Prostate gland (tissue), 2 donors: ENCODE measurements around the gene SCMH1. TPM values are rescaled to one million over a fixed set of nuclear protein-coding genes. Genes with fewer than 3 reads are reported as not detected.

Experiments used
- DNase-seq: peaks from one replicate; pipeline ENCODE4 v3.0.0-alpha.2; 2019; ENCODE audit warnings: low spot score
- H3K27ac ChIP-seq, 2 donors: fragments of 200-600 bp; sonication (generic); 2 replicates each; pipeline ENCODE4 v1.5.1; 2017 to 2019
- H3K27me3 ChIP-seq: fragments of 200-600 bp; sonication (generic); replicated peaks from 2 replicates; pipeline ENCODE4 v1.5.1; 2019; ENCODE audit not compliant: insufficient read depth
- H3K36me3 ChIP-seq, 2 donors: fragments of 200-600 bp; sonication (generic); 1 replicate in 1 of 2; 2 replicates in 1 of 2; pipeline versions ENCODE4 v1.5.1 to v1.8.1; 2017 to 2019
- H3K4me1 ChIP-seq: fragments of 200-600 bp; sonication (generic); replicated peaks from 2 replicates; pipeline ENCODE4 v1.5.1; 2019
- H3K4me3 ChIP-seq, 2 donors: fragments of 200-600 bp; sonication (generic); 2 replicates each; pipeline ENCODE4 v1.5.1; 2017 to 2019
- H3K9me3 ChIP-seq: fragments of 200-600 bp; sonication (generic); 2 replicates; pipeline ENCODE4 v1.5.1; 2017
- POLR2A ChIP-seq: fragments of 450-650 bp; IDR thresholded peaks from one replicate; pipeline ENCODE4 v1.6.1; 2016; ENCODE audit warnings: antibody characterized with exemption, mild to moderate bottlenecking
- POLR2AphosphoS5 ChIP-seq: sonication (generic); formaldehyde crosslinking; IDR thresholded peaks from one replicate; pipeline ENCODE4 v1.6.1; 2017; ENCODE audit warnings: antibody characterized with exemption
- WGBS: methylation state at CpG from one replicate; pipeline ENCODE4 v1.1.5; 2018; 5-methylcytosine and 5-hydroxymethylcytosine counted together
- intact Hi-C: fragments of 100-400 bp; cut with DNase I; formaldehyde crosslinking; loops from one replicate; pipeline ENCODE4 v1.14.2; 2022
- total RNA-seq, 2 donors: library from RNA; depleted of rRNA; stranded (reverse); fragments of >200 nt; gene quantifications; one replicate each; pipeline ENCODE4 v1.1.0, GENCODE V29; 2016
- TF ChIP-seq, protein P1 (sequence below), 4 experiments: fragments of 200-600 bp in 2 of 4; fragments of 450-650 bp in 2 of 4; sonication (generic) in 2 of 4; IDR thresholded peaks; 1 replicate in 3 of 4; 2 replicates in 1 of 4; pipeline ENCODE4 v1.5.1; 2016 to 2019; ENCODE audit warnings: antibody characterized with exemption in 4 of 4, mild to moderate bottlenecking in 2 of 4, moderate library complexity in 2 of 4

The SCMH1 gene
- total RNA-seq, 2 donors from 2014 or later, result 49.0 to 62.7 TPM

GRCh38 chr1:41073971-41074370, 168.1 kb downstream of the SCMH1 start:
- no peaks in the 10 kb centered on the region for H3K9me3 ChIP-seq
- no peaks in the 10 kb centered on the region for H3K27me3 ChIP-seq
- no peak overlapping the region for H3K27ac ChIP-seq
- intact Hi-C loops, result no loop called here
- DNase-seq, result no peak
- H3K36me3 ChIP-seq, result no peaks in the 10 kb centered on the region
- TF ChIP-seq, protein P1, sequence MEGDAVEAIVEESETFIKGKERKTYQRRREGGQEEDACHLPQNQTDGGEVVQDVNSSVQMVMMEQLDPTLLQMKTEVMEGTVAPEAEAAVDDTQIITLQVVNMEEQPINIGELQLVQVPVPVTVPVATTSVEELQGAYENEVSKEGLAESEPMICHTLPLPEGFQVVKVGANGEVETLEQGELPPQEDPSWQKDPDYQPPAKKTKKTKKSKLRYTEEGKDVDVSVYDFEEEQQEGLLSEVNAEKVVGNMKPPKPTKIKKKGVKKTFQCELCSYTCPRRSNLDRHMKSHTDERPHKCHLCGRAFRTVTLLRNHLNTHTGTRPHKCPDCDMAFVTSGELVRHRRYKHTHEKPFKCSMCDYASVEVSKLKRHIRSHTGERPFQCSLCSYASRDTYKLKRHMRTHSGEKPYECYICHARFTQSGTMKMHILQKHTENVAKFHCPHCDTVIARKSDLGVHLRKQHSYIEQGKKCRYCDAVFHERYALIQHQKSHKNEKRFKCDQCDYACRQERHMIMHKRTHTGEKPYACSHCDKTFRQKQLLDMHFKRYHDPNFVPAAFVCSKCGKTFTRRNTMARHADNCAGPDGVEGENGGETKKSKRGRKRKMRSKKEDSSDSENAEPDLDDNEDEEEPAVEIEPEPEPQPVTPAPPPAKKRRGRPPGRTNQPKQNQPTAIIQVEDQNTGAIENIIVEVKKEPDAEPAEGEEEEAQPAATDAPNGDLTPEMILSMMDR (IDR thresholded peaks at IDR 0.05), result no peak
- TF ChIP-seq POLR2A (no peak), POLR2AphosphoS5 (no peak)
- H3K4me1 ChIP-seq, result no peaks in the 10 kb centered on the region
- no peak overlapping the region for H3K4me3 ChIP-seq

- no peak for DNase-seq
- Histone ChIP-seq H3K27ac (no peak overlapping the region), H3K9me3 (no peaks in the 10 kb centered on the region), H3K4me1 (no peaks in the 10 kb centered on the region), H3K27me3 (no peaks in the 10 kb centered on the region), H3K4me3 (no peak overlapping the region), H3K36me3 (peaks cover 0 to 3% of the 10 kb centered on the region in 2 donors)
- intact Hi-C loops, result no loop called here
- no peak for TF ChIP-seq POLR2AphosphoS5
- TF ChIP-seq, protein P1 (IDR thresholded peaks at IDR 0.05), result no peak
- TF ChIP-seq POLR2A, result no peak
- 92% methylated on average over 1 of the region's 1 CpG for WGBS
Measured at GRCh38 chr1:41072051-41072450, 170.1 kb downstream of the SCMH1 start.

DNA sequence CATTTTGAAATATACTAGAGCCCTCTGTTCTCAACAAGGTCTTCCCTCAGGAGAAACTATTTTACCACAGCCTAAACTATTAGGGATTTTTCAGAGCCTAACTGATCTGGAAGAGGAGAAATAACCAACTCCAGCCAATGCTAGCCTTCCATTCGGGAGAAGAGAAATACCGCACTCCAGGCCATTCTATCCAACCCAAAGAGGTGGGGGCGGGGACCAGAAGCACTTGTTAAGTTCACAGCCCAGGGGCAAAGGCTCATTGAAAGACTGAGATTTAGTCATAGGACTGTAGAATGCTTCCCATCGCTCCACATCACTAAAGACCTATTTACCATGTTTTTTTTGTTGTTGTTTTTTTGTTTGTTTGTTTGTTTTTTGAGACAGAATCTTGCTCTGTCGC, 185.2 kb downstream of the SCMH1 start:
- intact Hi-C loops, result no loop called here
- no peak overlapping the region for H3K27ac ChIP-seq
- H3K9me3 ChIP-seq, result no peaks in the 10 kb centered on the region
- no peak overlapping the region for H3K4me3 ChIP-seq
- WGBS, result 91% methylated on average over 5 of the region's 5 CpGs
- no peak for DNase-seq
- no peaks in the 10 kb centered on the region for H3K27me3 ChIP-seq
- H3K4me1 ChIP-seq, result no peaks in the 10 kb centered on the region
- no peaks in the 10 kb centered on the region for H3K36me3 ChIP-seq
- no peak for TF ChIP-seq POLR2A
- TF ChIP-seq POLR2AphosphoS5, result no peak
- TF ChIP-seq, protein P1 (IDR thresholded peaks at IDR 0.05), result no peak

- no peaks in the 10 kb centered on the region for H3K4me1 ChIP-seq
- no peak for TF ChIP-seq POLR2AphosphoS5
- TF ChIP-seq POLR2A, result no peak
- TF ChIP-seq, protein P1 (IDR thresholded peaks at IDR 0.05), result no peak
- H3K4me3 ChIP-seq, result no peak overlapping the region
- intact Hi-C loops, result no loop called here
- no peak for DNase-seq
- H3K27me3 ChIP-seq, result no peaks in the 10 kb centered on the region
- no peaks in the 10 kb centered on the region for H3K9me3 ChIP-seq
- WGBS, result 73% methylated on average over 2 of the region's 2 CpGs
- H3K36me3 ChIP-seq, result no peaks in the 10 kb centered on the region
- H3K27ac ChIP-seq, result no peak overlapping the region
Measured at GRCh38 chr1:41053316-41053715, 188.8 kb downstream of the SCMH1 start.

GRCh38 chr1:41051022-41051421, 191.1 kb downstream of the SCMH1 start:
- no peak overlapping the region for H3K4me3 ChIP-seq
- no peak for DNase-seq
- TF ChIP-seq POLR2AphosphoS5 (no peak), POLR2A (no peak)
- TF ChIP-seq, protein P1 (IDR thresholded peaks at IDR 0.05), result no peak
- no peak overlapping the region for H3K27ac ChIP-seq
- no peaks in the 10 kb centered on the region for H3K9me3 ChIP-seq
- H3K4me1 ChIP-seq, result peaks cover 9% of the 10 kb centered on the region
- WGBS, result 48% methylated on average over 1 of the region's 1 CpG
- no peaks in the 10 kb centered on the region for H3K27me3 ChIP-seq
- H3K36me3 ChIP-seq, result no peaks in the 10 kb centered on the region
- intact Hi-C loops, result no loop called here
